Measurements from ENCODE around the gene BRME1.

DNA sequence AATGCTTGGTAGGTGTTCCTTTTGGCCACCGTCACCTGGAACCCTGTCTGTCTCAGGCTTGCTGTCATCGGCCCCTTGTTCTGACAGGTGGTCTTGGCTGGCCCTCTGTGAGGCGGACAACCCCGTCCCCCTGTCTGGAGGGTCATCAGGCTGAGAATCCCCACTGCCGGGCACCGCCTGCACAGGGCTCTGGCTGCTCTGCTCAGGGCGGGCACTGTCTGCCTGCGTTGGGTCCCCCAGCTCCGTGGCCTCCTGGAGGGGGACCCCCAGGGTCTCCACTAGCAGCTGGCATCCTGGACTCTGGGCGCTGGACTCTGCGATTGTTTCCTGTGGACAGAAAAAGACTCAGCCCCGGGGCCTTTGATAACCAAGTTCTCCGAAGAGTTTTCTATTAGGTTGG lies 15.8 kb downstream of the BRME1 start:
- TF ChIP-seq POLR2AphosphoS5 (IDR thresholded peaks at IDR 0.05): no peak
- TF ChIP-seq, protein P1, sequence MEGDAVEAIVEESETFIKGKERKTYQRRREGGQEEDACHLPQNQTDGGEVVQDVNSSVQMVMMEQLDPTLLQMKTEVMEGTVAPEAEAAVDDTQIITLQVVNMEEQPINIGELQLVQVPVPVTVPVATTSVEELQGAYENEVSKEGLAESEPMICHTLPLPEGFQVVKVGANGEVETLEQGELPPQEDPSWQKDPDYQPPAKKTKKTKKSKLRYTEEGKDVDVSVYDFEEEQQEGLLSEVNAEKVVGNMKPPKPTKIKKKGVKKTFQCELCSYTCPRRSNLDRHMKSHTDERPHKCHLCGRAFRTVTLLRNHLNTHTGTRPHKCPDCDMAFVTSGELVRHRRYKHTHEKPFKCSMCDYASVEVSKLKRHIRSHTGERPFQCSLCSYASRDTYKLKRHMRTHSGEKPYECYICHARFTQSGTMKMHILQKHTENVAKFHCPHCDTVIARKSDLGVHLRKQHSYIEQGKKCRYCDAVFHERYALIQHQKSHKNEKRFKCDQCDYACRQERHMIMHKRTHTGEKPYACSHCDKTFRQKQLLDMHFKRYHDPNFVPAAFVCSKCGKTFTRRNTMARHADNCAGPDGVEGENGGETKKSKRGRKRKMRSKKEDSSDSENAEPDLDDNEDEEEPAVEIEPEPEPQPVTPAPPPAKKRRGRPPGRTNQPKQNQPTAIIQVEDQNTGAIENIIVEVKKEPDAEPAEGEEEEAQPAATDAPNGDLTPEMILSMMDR (IDR thresholded peaks at IDR 0.05; ENCODE audit: poor library complexity, severe bottlenecking): no peak
- TF ChIP-seq, protein P2, sequence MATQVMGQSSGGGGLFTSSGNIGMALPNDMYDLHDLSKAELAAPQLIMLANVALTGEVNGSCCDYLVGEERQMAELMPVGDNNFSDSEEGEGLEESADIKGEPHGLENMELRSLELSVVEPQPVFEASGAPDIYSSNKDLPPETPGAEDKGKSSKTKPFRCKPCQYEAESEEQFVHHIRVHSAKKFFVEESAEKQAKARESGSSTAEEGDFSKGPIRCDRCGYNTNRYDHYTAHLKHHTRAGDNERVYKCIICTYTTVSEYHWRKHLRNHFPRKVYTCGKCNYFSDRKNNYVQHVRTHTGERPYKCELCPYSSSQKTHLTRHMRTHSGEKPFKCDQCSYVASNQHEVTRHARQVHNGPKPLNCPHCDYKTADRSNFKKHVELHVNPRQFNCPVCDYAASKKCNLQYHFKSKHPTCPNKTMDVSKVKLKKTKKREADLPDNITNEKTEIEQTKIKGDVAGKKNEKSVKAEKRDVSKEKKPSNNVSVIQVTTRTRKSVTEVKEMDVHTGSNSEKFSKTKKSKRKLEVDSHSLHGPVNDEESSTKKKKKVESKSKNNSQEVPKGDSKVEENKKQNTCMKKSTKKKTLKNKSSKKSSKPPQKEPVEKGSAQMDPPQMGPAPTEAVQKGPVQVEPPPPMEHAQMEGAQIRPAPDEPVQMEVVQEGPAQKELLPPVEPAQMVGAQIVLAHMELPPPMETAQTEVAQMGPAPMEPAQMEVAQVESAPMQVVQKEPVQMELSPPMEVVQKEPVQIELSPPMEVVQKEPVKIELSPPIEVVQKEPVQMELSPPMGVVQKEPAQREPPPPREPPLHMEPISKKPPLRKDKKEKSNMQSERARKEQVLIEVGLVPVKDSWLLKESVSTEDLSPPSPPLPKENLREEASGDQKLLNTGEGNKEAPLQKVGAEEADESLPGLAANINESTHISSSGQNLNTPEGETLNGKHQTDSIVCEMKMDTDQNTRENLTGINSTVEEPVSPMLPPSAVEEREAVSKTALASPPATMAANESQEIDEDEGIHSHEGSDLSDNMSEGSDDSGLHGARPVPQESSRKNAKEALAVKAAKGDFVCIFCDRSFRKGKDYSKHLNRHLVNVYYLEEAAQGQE (IDR thresholded peaks at IDR 0.05; ENCODE audit: borderline replicate concordance): no peak
- no peak for TF ChIP-seq TAF1 (IDR thresholded peaks at IDR 0.05; ENCODE audit: low read depth)
- no peak for TF ChIP-seq RAD21 (conservative IDR thresholded peaks at IDR 0.05)
- no peak for TF ChIP-seq EZH2 (IDR thresholded peaks at IDR 0.05; ENCODE audit: borderline replicate concordance, insufficient read depth, low read length, poor library complexity, severe bottlenecking)
- TF ChIP-seq EP300 (conservative IDR thresholded peaks at IDR 0.05; ENCODE audit: poor library complexity, severe bottlenecking): no peak
- TF ChIP-seq SMC3 (conservative IDR thresholded peaks at IDR 0.05; ENCODE audit: poor library complexity): no peak
- TF ChIP-seq MXI1 (conservative IDR thresholded peaks at IDR 0.05; ENCODE audit: poor library complexity, severe bottlenecking): no peak
